DND-41 (cell line): Measurements from ENCODE around the gene GALP.

ENCODE experiments used
- EZH2 ChIP-seq: IDR thresholded peaks from 3 replicates; pipeline ENCODE4 v1.6.1; 2012; ENCODE audit warnings: borderline replicate concordance, low read depth, mild to moderate bottlenecking, moderate library complexity, low read length, inconsistent platforms; ENCODE audit not compliant: severe bottlenecking
- TF ChIP-seq, protein P1 (sequence below): IDR thresholded peaks from 2 replicates; pipeline ENCODE4 v1.5.1; 2012; ENCODE audit warnings: borderline replicate concordance, low read length, moderate library complexity, mild to moderate bottlenecking; ENCODE audit not compliant: poor library complexity, severe bottlenecking; ENCODE audit errors: extremely low read depth

DNA sequence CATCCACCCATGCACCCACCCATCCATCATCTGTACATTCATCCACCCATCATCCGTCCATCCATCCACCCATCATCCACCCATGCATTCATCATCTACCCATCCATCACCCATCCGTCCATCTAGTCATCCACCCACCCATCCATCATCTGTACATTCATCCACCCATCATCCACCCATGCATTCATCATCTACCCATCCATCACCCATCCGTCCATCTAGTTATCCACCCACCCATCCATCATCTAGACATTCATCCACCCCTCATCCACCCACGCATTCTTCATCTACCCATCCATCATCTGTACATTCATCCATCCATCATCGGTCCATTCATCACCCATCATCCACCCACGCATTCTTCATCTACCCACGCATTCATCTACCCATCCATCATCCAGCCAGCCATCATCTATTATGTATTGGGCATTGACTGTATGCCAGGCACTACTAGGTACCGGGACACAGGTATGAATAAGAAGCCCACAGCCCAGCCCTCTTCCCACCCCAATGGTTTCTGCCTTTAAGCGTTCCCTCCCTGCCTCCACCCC, 16.7 kb upstream of the GALP start:
- TF ChIP-seq, protein P1, sequence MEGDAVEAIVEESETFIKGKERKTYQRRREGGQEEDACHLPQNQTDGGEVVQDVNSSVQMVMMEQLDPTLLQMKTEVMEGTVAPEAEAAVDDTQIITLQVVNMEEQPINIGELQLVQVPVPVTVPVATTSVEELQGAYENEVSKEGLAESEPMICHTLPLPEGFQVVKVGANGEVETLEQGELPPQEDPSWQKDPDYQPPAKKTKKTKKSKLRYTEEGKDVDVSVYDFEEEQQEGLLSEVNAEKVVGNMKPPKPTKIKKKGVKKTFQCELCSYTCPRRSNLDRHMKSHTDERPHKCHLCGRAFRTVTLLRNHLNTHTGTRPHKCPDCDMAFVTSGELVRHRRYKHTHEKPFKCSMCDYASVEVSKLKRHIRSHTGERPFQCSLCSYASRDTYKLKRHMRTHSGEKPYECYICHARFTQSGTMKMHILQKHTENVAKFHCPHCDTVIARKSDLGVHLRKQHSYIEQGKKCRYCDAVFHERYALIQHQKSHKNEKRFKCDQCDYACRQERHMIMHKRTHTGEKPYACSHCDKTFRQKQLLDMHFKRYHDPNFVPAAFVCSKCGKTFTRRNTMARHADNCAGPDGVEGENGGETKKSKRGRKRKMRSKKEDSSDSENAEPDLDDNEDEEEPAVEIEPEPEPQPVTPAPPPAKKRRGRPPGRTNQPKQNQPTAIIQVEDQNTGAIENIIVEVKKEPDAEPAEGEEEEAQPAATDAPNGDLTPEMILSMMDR = no peak
- TF ChIP-seq EZH2 = no peak
